IPS-15b (cell line): Measurements from ENCODE around the gene GRM5.
A peak's percentile ranks its signal among the peaks of the same experiment; 100 is the strongest.

Source experiments
- H3K27me3 ChIP-seq: one replicate; pipeline ENCODE4 v1.6.1; 2013; ENCODE audit warnings: low read length; ENCODE audit not compliant: control insufficient read depth, insufficient read depth
- H3K36me3 ChIP-seq: one replicate; pipeline ENCODE4 v1.6.1; 2013; ENCODE audit warnings: low read length; ENCODE audit not compliant: control insufficient read depth, insufficient read depth
- H3K4me1 ChIP-seq: one replicate; pipeline ENCODE4 v1.6.1; 2013; ENCODE audit warnings: mild to moderate bottlenecking, low read length; ENCODE audit not compliant: control insufficient read depth, insufficient read depth
- H3K4me3 ChIP-seq: one replicate; pipeline ENCODE4 v1.5.1; 2013; ENCODE audit warnings: low read depth, low read length
- H3K9ac ChIP-seq: one replicate; pipeline ENCODE4 v1.6.1; 2013; ENCODE audit warnings: low read depth, mild to moderate bottlenecking, low read length
- H3K9me3 ChIP-seq: one replicate; pipeline ENCODE4 v1.6.1; 2013; ENCODE audit warnings: mild to moderate bottlenecking, low read length; ENCODE audit not compliant: control insufficient read depth, insufficient read depth

The GRM5 gene

GRCh38 chr11:88507771-88508417 is 557.9 kb downstream of the GRM5 start:
- H3K9ac ChIP-seq, result no peak overlapping the region
- peak overlapping the region; percentile 63 for H3K4me3 ChIP-seq
- peaks cover 29% of the 10 kb centered on the region for H3K27me3 ChIP-seq
- no peaks in the 10 kb centered on the region for H3K36me3 ChIP-seq
- no peaks in the 10 kb centered on the region for H3K9me3 ChIP-seq
- peaks cover 6% of the 10 kb centered on the region for H3K4me1 ChIP-seq

GRCh38 chr11:88501541-88501940 is 564.2 kb downstream of the GRM5 start:
- Histone ChIP-seq H3K27me3 (no peaks in the 10 kb centered on the region), H3K4me3 (no peak overlapping the region), H3K9me3 (no peaks in the 10 kb centered on the region), H3K36me3 (no peaks in the 10 kb centered on the region), H3K4me1 (no peaks in the 10 kb centered on the region), H3K9ac (no peak overlapping the region)

GRCh38 chr11:88495836-88496235 is 569.9 kb downstream of the GRM5 start:
- H3K36me3 ChIP-seq, result no peaks in the 10 kb centered on the region
- H3K9ac ChIP-seq, result no peak overlapping the region
- no peaks in the 10 kb centered on the region for H3K27me3 ChIP-seq
- no peaks in the 10 kb centered on the region for H3K4me1 ChIP-seq
- H3K9me3 ChIP-seq, result no peaks in the 10 kb centered on the region
- no peak overlapping the region for H3K4me3 ChIP-seq

- no peak overlapping the region for H3K9ac ChIP-seq
- H3K36me3 ChIP-seq, result no peaks in the 10 kb centered on the region
- no peaks in the 10 kb centered on the region for H3K4me1 ChIP-seq
- H3K4me3 ChIP-seq, result no peak overlapping the region
- no peaks in the 10 kb centered on the region for H3K27me3 ChIP-seq
- no peaks in the 10 kb centered on the region for H3K9me3 ChIP-seq
Measured at GRCh38 chr11:88494848-88495247, 570.9 kb downstream of the GRM5 start.

GRCh38 chr11:88491674-88492073 is 574.1 kb downstream of the GRM5 start:
- H3K9me3 ChIP-seq, result no peaks in the 10 kb centered on the region
- no peaks in the 10 kb centered on the region for H3K36me3 ChIP-seq
- no peak overlapping the region for H3K9ac ChIP-seq
- no peaks in the 10 kb centered on the region for H3K27me3 ChIP-seq
- no peaks in the 10 kb centered on the region for H3K4me1 ChIP-seq
- no peak overlapping the region for H3K4me3 ChIP-seq

- no peak overlapping the region for H3K4me3 ChIP-seq
- peaks cover 3% of the 10 kb centered on the region for H3K4me1 ChIP-seq
- H3K9ac ChIP-seq, result no peak overlapping the region
- no peaks in the 10 kb centered on the region for H3K27me3 ChIP-seq
- H3K9me3 ChIP-seq, result no peaks in the 10 kb centered on the region
- H3K36me3 ChIP-seq, result no peaks in the 10 kb centered on the region
Measured at GRCh38 chr11:88489030-88489429, 576.8 kb downstream of the GRM5 start.

GRCh38 chr11:88487646-88488045 is 578.1 kb downstream of the GRM5 start:
- no peaks in the 10 kb centered on the region for H3K9me3 ChIP-seq
- H3K27me3 ChIP-seq, result no peaks in the 10 kb centered on the region
- no peaks in the 10 kb centered on the region for H3K36me3 ChIP-seq
- no peak overlapping the region for H3K9ac ChIP-seq
- no peak overlapping the region for H3K4me3 ChIP-seq
- peaks cover 3% of the 10 kb centered on the region for H3K4me1 ChIP-seq

- peaks cover 3% of the 10 kb centered on the region for H3K4me1 ChIP-seq
- H3K4me3 ChIP-seq, result no peak overlapping the region
- no peak overlapping the region for H3K9ac ChIP-seq
- H3K9me3 ChIP-seq, result no peaks in the 10 kb centered on the region
- no peaks in the 10 kb centered on the region for H3K36me3 ChIP-seq
- H3K27me3 ChIP-seq, result no peaks in the 10 kb centered on the region
Measured at GRCh38 chr11:88484873-88485621, 580.7 kb downstream of the GRM5 start.

- no peaks in the 10 kb centered on the region for H3K36me3 ChIP-seq
- peaks cover 3% of the 10 kb centered on the region for H3K4me1 ChIP-seq
- H3K9ac ChIP-seq, result no peak overlapping the region
- H3K27me3 ChIP-seq, result no peaks in the 10 kb centered on the region
- no peak overlapping the region for H3K4me3 ChIP-seq
- no peaks in the 10 kb centered on the region for H3K9me3 ChIP-seq
Measured at GRCh38 chr11:88482871-88483301, 582.9 kb downstream of the GRM5 start.

GRCh38 chr11:88480223-88480622 is 585.6 kb downstream of the GRM5 start:
- Histone ChIP-seq H3K9me3 (no peaks in the 10 kb centered on the region), H3K9ac (no peak overlapping the region), H3K36me3 (no peaks in the 10 kb centered on the region), H3K4me1 (peaks cover 3% of the 10 kb centered on the region), H3K4me3 (no peak overlapping the region), H3K27me3 (no peaks in the 10 kb centered on the region)

- no peaks in the 10 kb centered on the region for H3K4me1 ChIP-seq
- H3K36me3 ChIP-seq, result no peaks in the 10 kb centered on the region
Measured at GRCh38 chr11:88478136-88478815, 587.5 kb downstream of the GRM5 start.

GRCh38 chr11:88475991-88476418 is 589.8 kb downstream of the GRM5 start:
- Histone ChIP-seq H3K9ac (no peak overlapping the region), H3K9me3 (no peaks in the 10 kb centered on the region), H3K4me3 (no peak overlapping the region), H3K36me3 (no peaks in the 10 kb centered on the region), H3K27me3 (no peaks in the 10 kb centered on the region), H3K4me1 (no peaks in the 10 kb centered on the region)

More at GRCh38 chr11:88478136-88478815, 587.5 kb downstream of the GRM5 start:
- Histone ChIP-seq H3K4me3 (no peak overlapping the region), H3K9ac (no peak overlapping the region), H3K27me3 (no peaks in the 10 kb centered on the region), H3K9me3 (no peaks in the 10 kb centered on the region)
